H1 (cell line): ENCODE data around the gene JAKMIP2. TPM values are rescaled to one million over a fixed set of nuclear protein-coding genes. Genes with fewer than 3 reads are reported as not detected.

Experiments
- GABPA ChIP-seq: IDR thresholded peaks from 2 replicates; pipeline ENCODE4 v1.6.1; 2011; ENCODE audit warnings: mild to moderate bottlenecking, low read length, moderate library complexity, borderline replicate concordance; ENCODE audit not compliant: insufficient read depth
- SIX5 ChIP-seq: IDR thresholded peaks from 2 replicates; pipeline ENCODE4 v1.6.1; 2011; ENCODE audit warnings: mild to moderate bottlenecking, low read depth, low read length
- SP2 ChIP-seq: IDR thresholded peaks from 2 replicates; pipeline ENCODE4 v1.6.1; 2012; ENCODE audit warnings: mild to moderate bottlenecking, low read length, inconsistent platforms
- SRF ChIP-seq: IDR thresholded peaks from 2 replicates; pipeline ENCODE4 v1.6.1; 2011; ENCODE audit warnings: mild to moderate bottlenecking, low read depth, low read length, moderate library complexity
- TAF1 ChIP-seq: IDR thresholded peaks from 2 replicates; pipeline ENCODE4 v1.6.1; 2011; ENCODE audit warnings: mild to moderate bottlenecking, low read depth, low read length
- polyA plus RNA-seq, 7 experiments: library from polyadenylated mRNA; depleted of rRNA in 3 of 7; stranded (reverse) in 5 of 7; unstranded in 2 of 7; fragments of >200 nt in 5 of 7; fragments of 200-250 nt in 2 of 7; gene quantifications; 1 replicate in 5 of 7; 2 replicates in 1 of 7; 4 replicates in 1 of 7; pipeline versions ENCODE4 v1.2.1 to v1.2.3, GENCODE V29; 2011 to 2013; ENCODE audit warnings: missing spikeins in 2 of 7, mixed read lengths in 2 of 7
- total RNA-seq: library from RNA; stranded (reverse); fragmentation: NEBNext Ultra II Directional; extraction: Animal tissue kit (Norgen Biotek cat#: 25700); gene quantifications from 2 replicates; pipeline ENCODE4 v1.2.1, GENCODE V29; 2021
- TF ChIP-seq, protein P1 (sequence below): IDR thresholded peaks from 2 replicates; pipeline ENCODE4 v1.6.1; 2012; ENCODE audit warnings: inconsistent platforms

The JAKMIP2 gene
- total and polyA plus RNA-seq, 2 of the 8 experiments (the other 6 are each of a cell fraction or from before 2014, with no cell fraction given), result 2.4 to 13.6 TPM

- TF ChIP-seq, protein P1, sequence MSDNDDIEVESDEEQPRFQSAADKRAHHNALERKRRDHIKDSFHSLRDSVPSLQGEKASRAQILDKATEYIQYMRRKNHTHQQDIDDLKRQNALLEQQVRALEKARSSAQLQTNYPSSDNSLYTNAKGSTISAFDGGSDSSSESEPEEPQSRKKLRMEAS, result no peak
- no peak for TF ChIP-seq GABPA
- TF ChIP-seq TAF1, result no peak
- TF ChIP-seq SRF, result no peak
- no peak for TF ChIP-seq SIX5
- no peak for TF ChIP-seq SP2
These were observed 1.8 kb upstream of the JAKMIP2 start (continued) for GRCh38 chr5:147784146-147784987.
